ENCODE results near the gene NPIPB4.
"Not testable (repeated sequence)": the region's sequence is repeated elsewhere in the genome, so short reads cannot be mapped to it uniquely, and the experiment has no call there.

NPIPB4 gene

GRCh38 chr16:21857656-21858055 lies at the start of gene NPIPB4:
NPIPB4 (minus strand) TSS chr16:21857756; CDS start chr16:21857378, 378 bp downstream.
- DNase-seq (ENCODE audit: low spot score), result not testable (repeated sequence)

- not testable (repeated sequence) for DNase-seq (ENCODE audit: low spot score)
Observed at GRCh38 chr16:21898998-21899397, 41.4 kb upstream of the NPIPB4 start.

- not testable (repeated sequence) for DNase-seq (ENCODE audit: low spot score)
Observed at GRCh38 chr16:21881988-21882387, 24.4 kb upstream of the NPIPB4 start.

GRCh38 chr16:21837186-21837585 lies 20.4 kb downstream of the NPIPB4 start:
- not testable (repeated sequence) for DNase-seq (ENCODE audit: low spot score)

GRCh38 chr16:21836334-21836733 lies 21.2 kb downstream of the NPIPB4 start:
- not testable (repeated sequence) for DNase-seq (ENCODE audit: low spot score)

GRCh38 chr16:21835747-21836146 lies 21.8 kb downstream of the NPIPB4 start:
- not testable (repeated sequence) for DNase-seq (ENCODE audit: low spot score)

GRCh38 chr16:21834211-21834610 lies 23.3 kb downstream of the NPIPB4 start:
- DNase-seq (ENCODE audit: low spot score), result not testable (repeated sequence)

- not testable (repeated sequence) for DNase-seq (ENCODE audit: low spot score)
Observed at GRCh38 chr16:21829929-21830328, 27.6 kb downstream of the NPIPB4 start.

GRCh38 chr16:21826067-21826706 lies 31.4 kb downstream of the NPIPB4 start:
- not testable (repeated sequence) for DNase-seq (ENCODE audit: low spot score)

GRCh38 chr16:21825526-21825925 lies 32.0 kb downstream of the NPIPB4 start:
- not testable (repeated sequence) for DNase-seq (ENCODE audit: low spot score)

GRCh38 chr16:21823258-21823657 lies 34.3 kb downstream of the NPIPB4 start:
- DNase-seq (ENCODE audit: low spot score), result not testable (repeated sequence)

- not testable (repeated sequence) for DNase-seq (ENCODE audit: low spot score)
Observed at GRCh38 chr16:21820908-21821465, 36.6 kb downstream of the NPIPB4 start.

- peak; percentile 39 for DNase-seq (ENCODE audit: low spot score)
Observed at GRCh38 chr16:21820028-21820907, 37.3 kb downstream of the NPIPB4 start.

GRCh38 chr16:21819617-21820016 lies 37.9 kb downstream of the NPIPB4 start:
- not testable (repeated sequence) for DNase-seq (ENCODE audit: low spot score)

- DNase-seq (ENCODE audit: low spot score), result not testable (repeated sequence)
Observed at GRCh38 chr16:21817012-21817411, 40.5 kb downstream of the NPIPB4 start.

GRCh38 chr16:21815694-21816093 lies 41.9 kb downstream of the NPIPB4 start:
- DNase-seq (ENCODE audit: low spot score), result not testable (repeated sequence)

- not testable (repeated sequence) for DNase-seq (ENCODE audit: low spot score)
Observed at GRCh38 chr16:21802375-21802663, 55.2 kb downstream of the NPIPB4 start.

GRCh38 chr16:21801538-21802374 lies 55.8 kb downstream of the NPIPB4 start:
- DNase-seq (ENCODE audit: low spot score), result not testable (repeated sequence)

- DNase-seq (ENCODE audit: low spot score), result not testable (repeated sequence)
Observed at GRCh38 chr16:21798601-21799000, 59.0 kb downstream of the NPIPB4 start.

- DNase-seq (ENCODE audit: low spot score), result not testable (repeated sequence)
Observed at GRCh38 chr16:21793310-21793709, 64.2 kb downstream of the NPIPB4 start.

GRCh38 chr16:21790506-21790905 lies 67.0 kb downstream of the NPIPB4 start:
- DNase-seq (ENCODE audit: low spot score), result not testable (repeated sequence)
